Spleen (tissue), 7 donors: Measurements from ENCODE around the gene CASTOR1.

Experiments used
- POLR2A ChIP-seq, 3 donors: fragments of 450-650 bp; IDR thresholded peaks; one replicate each; pipeline ENCODE4 v1.5.1; 2017; ENCODE audit warnings: antibody characterized with exemption in 3 of 3, mild to moderate bottlenecking in 1 of 3
- TF ChIP-seq, protein P1 (sequence below), 11 experiments: fragments of 200-600 bp in 7 of 11; fragments of 450-650 bp in 4 of 11; sonication (generic) in 4 of 11; IDR thresholded peaks in 8 of 11; conservative IDR thresholded peaks in 3 of 11; 1 replicate in 7 of 11; 2 replicates in 4 of 11; pipeline versions ENCODE4 v1.4.0 to v1.8.0; 2016 to 2021; ENCODE audit warnings: antibody characterized with exemption in 11 of 11, inconsistent platforms in 4 of 11, mild to moderate bottlenecking in 1 of 11
- donor health status: DM: no; HTN: no; CAD: no; lungs with moderate emphysema.
- donor health status: DM: no; HTN: no; CAD: no.
- donor health status: DM: no; HTN: no; CAD: no.

- TF ChIP-seq POLR2A (IDR thresholded peaks at IDR 0.05): no peak
- TF ChIP-seq, protein P1, sequence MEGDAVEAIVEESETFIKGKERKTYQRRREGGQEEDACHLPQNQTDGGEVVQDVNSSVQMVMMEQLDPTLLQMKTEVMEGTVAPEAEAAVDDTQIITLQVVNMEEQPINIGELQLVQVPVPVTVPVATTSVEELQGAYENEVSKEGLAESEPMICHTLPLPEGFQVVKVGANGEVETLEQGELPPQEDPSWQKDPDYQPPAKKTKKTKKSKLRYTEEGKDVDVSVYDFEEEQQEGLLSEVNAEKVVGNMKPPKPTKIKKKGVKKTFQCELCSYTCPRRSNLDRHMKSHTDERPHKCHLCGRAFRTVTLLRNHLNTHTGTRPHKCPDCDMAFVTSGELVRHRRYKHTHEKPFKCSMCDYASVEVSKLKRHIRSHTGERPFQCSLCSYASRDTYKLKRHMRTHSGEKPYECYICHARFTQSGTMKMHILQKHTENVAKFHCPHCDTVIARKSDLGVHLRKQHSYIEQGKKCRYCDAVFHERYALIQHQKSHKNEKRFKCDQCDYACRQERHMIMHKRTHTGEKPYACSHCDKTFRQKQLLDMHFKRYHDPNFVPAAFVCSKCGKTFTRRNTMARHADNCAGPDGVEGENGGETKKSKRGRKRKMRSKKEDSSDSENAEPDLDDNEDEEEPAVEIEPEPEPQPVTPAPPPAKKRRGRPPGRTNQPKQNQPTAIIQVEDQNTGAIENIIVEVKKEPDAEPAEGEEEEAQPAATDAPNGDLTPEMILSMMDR (IDR thresholded peaks at IDR 0.05 in 8 of 11, conservative IDR thresholded peaks at IDR 0.05 in 3 of 11): no peak
Observed at GRCh38 chr22:30335236-30335635, 45.9 kb upstream of the CASTOR1 start.
